Left colon (tissue), 2 donors: ENCODE data around the gene SDK2. TPM values are rescaled to one million over a fixed set of nuclear protein-coding genes. Genes with fewer than 3 reads are reported as not detected.

Source experiments
- ATAC-seq: fragments of 200-7000 bp; cut with Tn5 transposase; one replicate; pipeline ENCODE4 v1.9.1; 2020; ENCODE audit warnings: mild to moderate bottlenecking, moderate library complexity
- DNase-seq, 2 donors: peaks; one replicate each; pipeline ENCODE4 v3.0.0-alpha.2; 2020
- intact Hi-C, 2 donors: fragments of 100-400 bp; cut with DNase I in 1 of 2; cut with micrococcal nuclease in 1 of 2; formaldehyde crosslinking; loops; one replicate each; pipeline versions ENCODE4 v1.11.2 to v1.14.0; 2022; cut with DNase I, micrococcal nuclease
- total RNA-seq, 2 donors: library from RNA; stranded (reverse); fragmentation: NEBNext Ultra II Directional; extraction: Animal tissue kit (Norgen Biotek cat#: 25700); gene quantifications; one replicate each; pipeline ENCODE4 v1.2.1, GENCODE V29; 2021
- donor health status: DM: no; HTN: no; CAD: no.
- donor health status: DM: yes; HTN: yes; CAD: no.

The SDK2 gene
- total RNA-seq, 2 donors from 2014 or later = 0.82 to 1.8 TPM

- ATAC-seq = no peak
- DNase-seq = no peak
- intact Hi-C loops = no loop called here
Observed at GRCh38 chr17:73548620-73549311, 95.5 kb downstream of the SDK2 start.

GRCh38 chr17:73547790-73548189 is 96.5 kb downstream of the SDK2 start:
- DNase-seq = no peak
- intact Hi-C loops = no loop called here
- no peak for ATAC-seq

GRCh38 chr17:73546770-73547536 is 97.3 kb downstream of the SDK2 start:
- DNase-seq (peak; percentile 67 to 82), ATAC-seq (peak; percentile 98)
- intact Hi-C loops = no loop called here

- DNase-seq (no peak), ATAC-seq (no peak)
- intact Hi-C loops = no loop called here
Observed at GRCh38 chr17:73546114-73546513, 98.1 kb downstream of the SDK2 start.

GRCh38 chr17:73545109-73546032 is 98.9 kb downstream of the SDK2 start:
- intact Hi-C loops = no loop called here

GRCh38 chr17:73544333-73544732 is 99.9 kb downstream of the SDK2 start:
- intact Hi-C loops = no loop called here
- no peak for ATAC-seq

More at GRCh38 chr17:73545109-73546032, 98.9 kb downstream of the SDK2 start:
- no peak for DNase-seq
- no peak for ATAC-seq

GRCh38 chr17:73542323-73542722 is 101.9 kb downstream of the SDK2 start:
- no peak for ATAC-seq
- DNase-seq = no peak
- intact Hi-C loops = no loop called here

More at GRCh38 chr17:73544333-73544732, 99.9 kb downstream of the SDK2 start:
- DNase-seq = no peak

- ATAC-seq = no peak
- intact Hi-C loops = no loop called here
- DNase-seq = no peak
Observed at GRCh38 chr17:73541561-73541981, 102.7 kb downstream of the SDK2 start.

GRCh38 chr17:73541111-73541510 is 103.1 kb downstream of the SDK2 start:
- ATAC-seq = no peak
- intact Hi-C loops = no loop called here
- no peak for DNase-seq

GRCh38 chr17:73539166-73539565 is 105.1 kb downstream of the SDK2 start:
- DNase-seq (no peak), ATAC-seq (no peak)
- intact Hi-C loops = no loop called here

GRCh38 chr17:73538445-73538844 is 105.8 kb downstream of the SDK2 start:
- intact Hi-C loops = no loop called here
- no peak for DNase-seq
- no peak for ATAC-seq

- intact Hi-C loops = no loop called here
- DNase-seq = no peak
- no peak for ATAC-seq
Observed at GRCh38 chr17:73536700-73537605, 107.3 kb downstream of the SDK2 start.

GRCh38 chr17:73535746-73536145 is 108.5 kb downstream of the SDK2 start:
- no peak for DNase-seq
- intact Hi-C loops = no loop called here
- ATAC-seq = no peak

- intact Hi-C loops = no loop called here
- ATAC-seq (no peak), DNase-seq (no peak)
Observed at GRCh38 chr17:73534209-73534909, 109.9 kb downstream of the SDK2 start.

GRCh38 chr17:73533781-73534180 is 110.5 kb downstream of the SDK2 start:
- intact Hi-C loops = no loop called here
- DNase-seq (no peak), ATAC-seq (no peak)

- DNase-seq = no peak
- ATAC-seq = no peak
Observed at GRCh38 chr17:73533127-73533526, 111.1 kb downstream of the SDK2 start.

GRCh38 chr17:73532421-73532901 is 111.8 kb downstream of the SDK2 start:
- DNase-seq (no peak), ATAC-seq (peak; percentile 48)
- intact Hi-C loops = no loop called here

More at GRCh38 chr17:73533127-73533526, 111.1 kb downstream of the SDK2 start:
- intact Hi-C loops = no loop called here

GRCh38 chr17:73531158-73531557 is 113.1 kb downstream of the SDK2 start:
- intact Hi-C loops = no loop called here
- no peak for DNase-seq
- ATAC-seq = no peak
